Measurements from ENCODE around the gene FMO3.

DNA sequence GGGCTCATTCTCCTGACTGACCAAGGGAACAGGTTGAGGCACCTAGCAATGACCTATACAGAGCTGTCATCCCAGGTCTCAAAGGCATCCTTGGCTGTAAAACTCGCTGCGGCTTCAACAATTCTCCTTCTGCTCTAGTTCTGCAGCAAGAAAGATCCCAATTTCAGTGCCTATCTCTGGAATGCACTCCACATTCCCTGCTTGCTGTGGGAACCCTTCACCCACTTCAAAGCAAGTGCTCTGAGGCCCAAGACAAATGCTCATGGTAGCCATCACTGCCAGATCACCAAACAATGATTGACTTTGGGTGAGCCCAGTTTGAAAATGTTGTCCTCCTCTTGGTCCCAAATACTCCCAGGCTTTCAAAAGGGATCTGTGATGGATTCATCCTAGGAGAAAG is 37.7 kb upstream of the FMO3 start:
- TF ChIP-seq POLR2A (IDR thresholded peaks at IDR 0.05; ENCODE audit: low read depth, low read length): no peak
- TF ChIP-seq, protein P1, sequence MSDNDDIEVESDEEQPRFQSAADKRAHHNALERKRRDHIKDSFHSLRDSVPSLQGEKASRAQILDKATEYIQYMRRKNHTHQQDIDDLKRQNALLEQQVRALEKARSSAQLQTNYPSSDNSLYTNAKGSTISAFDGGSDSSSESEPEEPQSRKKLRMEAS (IDR thresholded peaks at IDR 0.05; ENCODE audit: insufficient read depth, insufficient read length): no peak
- TF ChIP-seq GATA2 (IDR thresholded peaks at IDR 0.05; ENCODE audit: insufficient read depth, insufficient read length, low read depth, low read length): no peak
- no peak for TF ChIP-seq EZH2 (IDR thresholded peaks at IDR 0.05; ENCODE audit: borderline replicate concordance, low read depth, low read length, severe bottlenecking)
- TF ChIP-seq, protein P2, sequence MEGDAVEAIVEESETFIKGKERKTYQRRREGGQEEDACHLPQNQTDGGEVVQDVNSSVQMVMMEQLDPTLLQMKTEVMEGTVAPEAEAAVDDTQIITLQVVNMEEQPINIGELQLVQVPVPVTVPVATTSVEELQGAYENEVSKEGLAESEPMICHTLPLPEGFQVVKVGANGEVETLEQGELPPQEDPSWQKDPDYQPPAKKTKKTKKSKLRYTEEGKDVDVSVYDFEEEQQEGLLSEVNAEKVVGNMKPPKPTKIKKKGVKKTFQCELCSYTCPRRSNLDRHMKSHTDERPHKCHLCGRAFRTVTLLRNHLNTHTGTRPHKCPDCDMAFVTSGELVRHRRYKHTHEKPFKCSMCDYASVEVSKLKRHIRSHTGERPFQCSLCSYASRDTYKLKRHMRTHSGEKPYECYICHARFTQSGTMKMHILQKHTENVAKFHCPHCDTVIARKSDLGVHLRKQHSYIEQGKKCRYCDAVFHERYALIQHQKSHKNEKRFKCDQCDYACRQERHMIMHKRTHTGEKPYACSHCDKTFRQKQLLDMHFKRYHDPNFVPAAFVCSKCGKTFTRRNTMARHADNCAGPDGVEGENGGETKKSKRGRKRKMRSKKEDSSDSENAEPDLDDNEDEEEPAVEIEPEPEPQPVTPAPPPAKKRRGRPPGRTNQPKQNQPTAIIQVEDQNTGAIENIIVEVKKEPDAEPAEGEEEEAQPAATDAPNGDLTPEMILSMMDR (IDR thresholded peaks at IDR 0.05; ENCODE audit: extremely low read depth in 1 of 2, insufficient read depth in 1 of 2, low read depth in 1 of 2, low read length in 2 of 2): no peak
- TF ChIP-seq POLR2AphosphoS5 (IDR thresholded peaks at IDR 0.05; ENCODE audit: insufficient read depth, low read depth, low read length): no peak
- TF ChIP-seq JUN (IDR thresholded peaks at IDR 0.05; ENCODE audit: borderline replicate concordance, insufficient read depth, insufficient read length, low read depth): no peak
- TF ChIP-seq MYC (IDR thresholded peaks at IDR 0.05; ENCODE audit: low read depth, low read length): no peak
